GM12872 (cell line): ENCODE results near the gene ERH.

Source experiments
- TF ChIP-seq, protein P1 (sequence below): IDR thresholded peaks from 3 replicates; pipeline ENCODE4 v1.5.1; 2011; ENCODE audit warnings: low read depth, mild to moderate bottlenecking, low read length, moderate library complexity; ENCODE audit not compliant: insufficient read depth

Gene ERH

DNA sequence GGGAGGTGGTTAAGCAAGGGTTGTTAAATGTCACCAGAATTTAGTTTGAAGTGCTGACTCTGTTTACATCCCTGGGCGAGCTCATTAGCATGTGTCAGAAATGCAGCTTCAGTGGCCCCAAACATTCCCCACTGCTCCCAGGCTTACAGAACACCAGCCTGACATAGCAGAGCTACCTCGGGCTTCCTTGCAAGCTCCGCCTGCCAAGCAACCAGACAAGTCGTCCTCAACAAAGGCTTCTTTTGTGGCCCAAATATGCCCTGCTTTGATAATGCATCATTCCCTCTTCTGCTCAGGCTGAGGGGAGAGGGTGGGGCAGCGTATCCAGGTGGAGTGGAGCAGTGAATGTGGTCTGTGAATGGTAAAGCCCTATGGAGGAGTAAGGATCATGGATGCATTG is 28.0 kb downstream of the ERH start:
- TF ChIP-seq, protein P1, sequence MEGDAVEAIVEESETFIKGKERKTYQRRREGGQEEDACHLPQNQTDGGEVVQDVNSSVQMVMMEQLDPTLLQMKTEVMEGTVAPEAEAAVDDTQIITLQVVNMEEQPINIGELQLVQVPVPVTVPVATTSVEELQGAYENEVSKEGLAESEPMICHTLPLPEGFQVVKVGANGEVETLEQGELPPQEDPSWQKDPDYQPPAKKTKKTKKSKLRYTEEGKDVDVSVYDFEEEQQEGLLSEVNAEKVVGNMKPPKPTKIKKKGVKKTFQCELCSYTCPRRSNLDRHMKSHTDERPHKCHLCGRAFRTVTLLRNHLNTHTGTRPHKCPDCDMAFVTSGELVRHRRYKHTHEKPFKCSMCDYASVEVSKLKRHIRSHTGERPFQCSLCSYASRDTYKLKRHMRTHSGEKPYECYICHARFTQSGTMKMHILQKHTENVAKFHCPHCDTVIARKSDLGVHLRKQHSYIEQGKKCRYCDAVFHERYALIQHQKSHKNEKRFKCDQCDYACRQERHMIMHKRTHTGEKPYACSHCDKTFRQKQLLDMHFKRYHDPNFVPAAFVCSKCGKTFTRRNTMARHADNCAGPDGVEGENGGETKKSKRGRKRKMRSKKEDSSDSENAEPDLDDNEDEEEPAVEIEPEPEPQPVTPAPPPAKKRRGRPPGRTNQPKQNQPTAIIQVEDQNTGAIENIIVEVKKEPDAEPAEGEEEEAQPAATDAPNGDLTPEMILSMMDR: no peak

DNA sequence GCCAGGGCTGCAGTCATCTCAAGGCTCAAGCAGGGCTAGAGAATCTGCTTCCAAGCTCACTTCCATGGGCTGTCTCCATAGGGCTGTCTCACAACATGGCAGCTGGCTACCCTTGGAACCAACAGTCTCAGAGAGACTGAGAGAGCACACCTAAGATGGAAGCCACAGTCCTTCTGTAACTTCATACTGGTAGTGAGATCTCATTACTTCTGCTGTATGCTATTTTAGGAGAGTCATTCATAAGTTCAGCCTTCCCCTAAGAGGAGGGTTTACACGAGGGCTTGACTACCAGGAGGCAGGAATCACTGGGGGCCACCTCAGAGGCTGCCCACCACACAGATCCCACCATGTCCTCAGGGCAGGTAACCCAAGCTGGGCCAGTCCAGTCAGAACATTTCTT is 29.7 kb downstream of the ERH start:
- TF ChIP-seq, protein P1: no peak

DNA sequence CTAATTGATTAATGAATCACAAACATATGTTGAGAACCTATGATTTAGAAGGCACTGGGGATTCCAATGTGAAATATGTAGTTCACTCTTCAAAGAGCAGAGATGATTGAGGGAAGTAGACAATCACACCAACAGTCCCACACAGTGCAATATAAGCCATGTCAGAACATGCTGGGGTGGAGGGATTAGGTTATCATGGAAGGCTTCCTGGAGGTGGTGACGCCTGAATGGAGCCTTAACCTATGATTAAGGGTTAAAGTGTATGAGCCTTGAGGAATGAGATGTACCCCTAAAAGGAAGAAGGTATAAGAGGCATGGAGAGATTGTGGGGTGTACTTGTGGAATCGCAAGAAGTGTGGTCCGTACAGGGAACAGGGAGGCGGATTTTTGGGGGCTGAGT is 31.3 kb downstream of the ERH start:
- TF ChIP-seq, protein P1: no peak

DNA sequence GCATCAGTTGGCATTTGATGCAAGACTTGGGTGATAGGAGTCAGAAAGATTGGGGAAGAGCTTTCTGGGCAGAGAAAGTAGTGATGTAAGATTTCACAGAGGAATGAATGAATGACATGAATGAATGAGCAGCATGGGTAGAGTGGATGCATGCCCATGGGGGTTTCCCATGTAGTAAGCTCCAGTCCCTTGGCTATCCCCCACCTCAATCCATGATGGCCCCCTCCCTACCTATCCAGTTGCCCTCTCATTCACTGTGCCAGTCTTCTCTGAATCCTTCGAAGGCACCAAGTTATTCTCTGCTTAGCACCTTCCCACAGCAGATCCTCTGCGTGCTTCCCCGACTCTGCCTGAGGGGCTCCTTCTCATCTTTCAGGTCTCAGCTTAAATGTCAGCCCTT is 32.0 kb downstream of the ERH start:
- TF ChIP-seq, protein P1: no peak

DNA sequence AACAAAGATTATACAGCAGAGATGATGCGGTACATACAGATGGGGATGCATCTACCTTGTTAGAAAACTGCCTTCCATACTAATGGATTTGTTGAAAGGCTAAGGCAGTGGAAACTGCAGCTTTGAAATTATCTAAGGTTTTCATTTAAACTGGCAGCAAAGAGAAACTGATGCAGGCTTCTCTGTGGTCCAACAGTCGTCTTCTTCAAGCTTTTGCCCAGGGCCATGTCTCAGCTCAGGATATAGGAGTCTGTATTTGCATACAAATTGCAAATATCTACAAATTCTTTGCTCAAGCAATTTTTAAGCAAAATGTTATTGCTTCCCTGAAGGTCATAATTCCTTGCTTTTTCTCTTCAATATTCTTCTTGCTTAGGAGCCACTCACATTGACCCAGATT is 33.7 kb downstream of the ERH start:
- TF ChIP-seq, protein P1: no peak

DNA sequence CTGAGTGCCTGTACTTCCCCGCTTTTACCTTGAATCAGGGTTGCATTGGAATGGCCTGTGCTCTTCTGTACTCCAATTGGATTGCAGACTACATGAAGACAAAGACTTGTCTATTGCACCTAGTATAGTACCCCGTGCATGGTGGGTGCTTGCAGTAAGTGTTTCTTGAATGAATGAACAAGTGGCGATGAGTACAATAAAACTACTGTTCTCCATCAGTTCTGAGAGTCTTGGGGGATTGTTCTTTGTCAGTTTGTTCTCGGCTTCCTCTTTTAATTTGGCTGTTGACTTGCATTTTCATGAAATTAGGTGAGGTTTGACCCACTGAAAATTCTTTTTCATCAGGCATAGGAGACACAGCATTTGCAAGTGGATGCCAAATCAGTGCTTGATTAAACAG is 34.1 kb downstream of the ERH start:
- TF ChIP-seq, protein P1: no peak

DNA sequence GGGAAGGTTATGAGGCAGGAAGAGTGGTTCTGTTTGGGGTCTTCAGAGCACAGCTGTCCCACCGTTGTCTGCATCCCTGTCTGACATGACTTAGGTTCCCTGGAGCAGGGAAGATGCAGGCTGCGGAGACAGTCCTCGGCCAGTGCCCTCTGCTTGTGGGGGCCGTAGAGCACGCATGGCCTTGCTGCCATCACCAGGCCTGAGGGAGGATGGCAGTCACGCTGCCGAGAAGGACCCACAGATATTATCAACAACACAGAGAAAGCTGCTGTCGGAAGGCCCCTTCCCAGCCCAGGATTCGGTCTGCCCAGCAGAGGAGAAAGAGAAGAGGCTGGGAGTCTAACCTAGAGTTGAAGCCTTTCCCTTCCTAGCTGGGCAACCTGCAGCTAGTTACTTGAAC is 35.0 kb downstream of the ERH start:
- TF ChIP-seq, protein P1: peak; percentile 13; the same call in 1 of the 3 replicates
